Testis (tissue), 3 donors: ENCODE data around the gene PIK3CD. TPM values are rescaled to one million over a fixed set of nuclear protein-coding genes. Genes with fewer than 3 reads are reported as not detected.
"Not testable (repeated sequence)": the region's sequence is repeated elsewhere in the genome, so short reads cannot be mapped to it uniquely, and the experiment has no call there.

Experiments used
- DNase-seq: peaks from one replicate; pipeline ENCODE4 v3.0.0-alpha.2; 2019
- H3K27ac ChIP-seq, 2 donors: fragments of 200-600 bp; sonication (generic); one replicate each; pipeline ENCODE4 v1.5.1; 2019
- H3K27me3 ChIP-seq: fragments of 200-600 bp; sonication (generic); one replicate; pipeline ENCODE4 v1.5.1; 2019
- H3K36me3 ChIP-seq: fragments of 200-600 bp; sonication (generic); one replicate; pipeline ENCODE4 v1.5.1; 2017; ENCODE audit warnings: low read depth; ENCODE audit errors: missing control alignments
- H3K4me1 ChIP-seq: fragments of 200-600 bp; sonication (generic); one replicate; pipeline ENCODE4 v1.5.1; 2019
- H3K4me3 ChIP-seq, 2 donors: fragments of 200-600 bp; sonication (generic); one replicate each; pipeline ENCODE4 v1.5.1; 2017 to 2019
- H3K9me3 ChIP-seq: fragments of 200-600 bp; sonication (generic); one replicate; pipeline ENCODE4 v1.5.1; 2017
- CTCF ChIP-seq, 3 experiments: fragments of 450-650 bp in 2 of 3; fragments of 200-600 bp in 1 of 3; sonication (generic) in 1 of 3; IDR thresholded peaks; one replicate each; pipeline ENCODE4 v1.5.1; 2016 to 2019; ENCODE audit warnings: antibody characterized with exemption in 3 of 3, mild to moderate bottlenecking in 2 of 3, moderate library complexity in 1 of 3
- POLR2A ChIP-seq: fragments of 450-650 bp; IDR thresholded peaks from one replicate; pipeline ENCODE4 v1.6.1; 2017; ENCODE audit warnings: antibody characterized with exemption, mild to moderate bottlenecking, moderate library complexity
- WGBS, 2 donors: methylation state at CpG; one replicate each; pipeline ENCODE4 v1.1.5; 2018; 5-methylcytosine and 5-hydroxymethylcytosine counted together
- intact Hi-C: fragments of 100-400 bp; cut with DNase I; formaldehyde crosslinking; loops from one replicate; pipeline ENCODE4 v1.15.1; 2023; ENCODE audit warnings: low total_unique reads
- polyA plus RNA-seq: library from polyadenylated mRNA; stranded (reverse); fragments of 350-450 nt; fragmentation: Illumina TruSeq; extraction: RNeasy Lipid Tissue Mini Kit (QIAGEN cat#74804); gene quantifications from one replicate; pipeline ENCODE4 v1.2.3, GENCODE V29; 2014; ENCODE audit warnings: low read depth, low replicate concordance; ENCODE audit not compliant: insufficient read depth
- total RNA-seq, 2 donors: library from RNA; depleted of rRNA; stranded (reverse); fragments of >200 nt; gene quantifications; one replicate each; pipeline ENCODE4 v1.2.3, GENCODE V29; 2016

The PIK3CD gene
- total and polyA plus RNA-seq, 3 donors from 2014 or later: 11.7 to 17.2 (median 12.4) TPM

GRCh38 chr1:9618909-9619679, 32.4 kb upstream of the PIK3CD start:
- Histone ChIP-seq H3K36me3 (no peaks in the 10 kb centered on the region), H3K27ac (no peak overlapping the region), H3K4me3 (no peak overlapping the region), H3K27me3 (no peaks in the 10 kb centered on the region), H3K9me3 (no peaks in the 10 kb centered on the region), H3K4me1 (no peaks in the 10 kb centered on the region)
- DNase-seq: no peak
- TF ChIP-seq CTCF (IDR thresholded peaks at IDR 0.05): no peak
- TF ChIP-seq POLR2A: no peak
- intact Hi-C loops: no loop called here
- WGBS, 2 donors: 77 to 80% methylated on average over 18 of the region's 18 CpGs

- no peaks in the 10 kb centered on the region for H3K36me3 ChIP-seq
- TF ChIP-seq POLR2A (no peak), CTCF (IDR thresholded peaks at IDR 0.05) (no peak)
- H3K27ac ChIP-seq: no peak overlapping the region
- H3K4me3 ChIP-seq: no peak overlapping the region
- no peaks in the 10 kb centered on the region for H3K9me3 ChIP-seq
- H3K4me1 ChIP-seq: no peaks in the 10 kb centered on the region
- intact Hi-C loops: loop anchor here (10.0 kb wide), 1 partner anchor 244 kb away; no protein-coding TSS in a partner anchor
- DNase-seq: no peak
- no peaks in the 10 kb centered on the region for H3K27me3 ChIP-seq
These were observed 30.5 kb upstream of the PIK3CD start for GRCh38 chr1:9621032-9621431.

GRCh38 chr1:9624081-9624480, 27.4 kb upstream of the PIK3CD start:
- no peak for TF ChIP-seq CTCF (IDR thresholded peaks at IDR 0.05)
- no peak for TF ChIP-seq POLR2A
- 90 to 96% methylated on average over 2 of the region's 2 CpGs for WGBS, 2 donors
- Histone ChIP-seq H3K4me1 (peaks cover 3% of the 10 kb centered on the region), H3K27me3 (no peaks in the 10 kb centered on the region), H3K4me3 (no peak overlapping the region), H3K36me3 (no peaks in the 10 kb centered on the region), H3K9me3 (no peaks in the 10 kb centered on the region), H3K27ac (no peak overlapping the region)
- DNase-seq: no peak
- intact Hi-C loops: loop anchor here (10.0 kb wide), 1 partner anchor 241 kb away; no protein-coding TSS in a partner anchor

- 88 to 94% methylated on average over 3 of the region's 3 CpGs for WGBS, 2 donors
- H3K27ac ChIP-seq, H3K4me1 ChIP-seq, H3K4me3 ChIP-seq, H3K9me3 ChIP-seq, H3K36me3 ChIP-seq, DNase-seq, H3K27me3 ChIP-seq: not testable (repeated sequence)
- intact Hi-C loops: loop anchor here (10.0 kb wide), 1 partner anchor 240 kb away; no protein-coding TSS in a partner anchor
These were observed 26.5 kb upstream of the PIK3CD start for GRCh38 chr1:9625030-9625429.

- 65 to 73% methylated on average over 6 to 9 of the region's 9 CpGs for WGBS, 2 donors
- H3K4me3 ChIP-seq: no peak overlapping the region
These were observed 25.3 kb upstream of the PIK3CD start for GRCh38 chr1:9626201-9626608.

More at GRCh38 chr1:9626201-9626608, 25.3 kb upstream of the PIK3CD start:
- Histone ChIP-seq H3K36me3 (no peaks in the 10 kb centered on the region), H3K27me3 (no peaks in the 10 kb centered on the region), H3K4me1 (peaks cover 3% of the 10 kb centered on the region), H3K9me3 (no peaks in the 10 kb centered on the region), H3K27ac (no peak overlapping the region)
- DNase-seq: no peak
- intact Hi-C loops: loop anchor here (10.0 kb wide), 1 partner anchor 239 kb away; no protein-coding TSS in a partner anchor
- TF ChIP-seq CTCF (IDR thresholded peaks at IDR 0.05) (no peak), POLR2A (no peak)
